HepG2 (cell line): ENCODE results near the gene ZDHHC16. TPM values are rescaled to one million over a fixed set of nuclear protein-coding genes. Genes with fewer than 3 reads are reported as not detected.

ENCODE experiments used
- GABPA ChIP-seq, 2 experiments: IDR thresholded peaks; 2 replicates each; pipeline ENCODE4 v1.6.1; 2011 to 2016; ENCODE audit warnings: low read depth in 2 of 2, low read length in 1 of 2, missing biosample characterization in 1 of 2, missing genetic modification characterization in 1 of 2
- HIVEP1 ChIP-seq: sonication (generic); formaldehyde crosslinking; IDR thresholded peaks from 2 replicates; pipeline ENCODE4 v1.4.0; 2020; ENCODE audit warnings: mild to moderate bottlenecking, missing genetic modification reagents
- MLX ChIP-seq: IDR thresholded peaks from 2 replicates; pipeline ENCODE4 v1.6.1; 2016
- MYC ChIP-seq: sonication (generic); formaldehyde crosslinking; IDR thresholded peaks from 2 replicates; pipeline ENCODE4 v1.9.0; 2021; ENCODE audit warnings: missing genetic modification reagents, borderline replicate concordance
- PCBP2 ChIP-seq: fragments of 200-400 bp; formaldehyde crosslinking; optimal IDR thresholded peaks from 2 replicates; pipeline ENCODE3; 2018; ENCODE audit warnings: low read length, low read depth; ENCODE audit not compliant: poor library complexity, severe bottlenecking
- PRDM15 ChIP-seq: sonication (generic); formaldehyde crosslinking; IDR thresholded peaks from 2 replicates; pipeline ENCODE4 v1.4.0; 2020; ENCODE audit warnings: missing genetic modification reagents
- SRSF1 ChIP-seq: fragments of 200-400 bp; formaldehyde crosslinking; optimal IDR thresholded peaks from 2 replicates; pipeline ENCODE3; 2017; ENCODE audit warnings: mild to moderate bottlenecking, low read depth, low read length, moderate library complexity
- TBX2 ChIP-seq: sonication (generic); formaldehyde crosslinking; IDR thresholded peaks from 2 replicates; pipeline ENCODE4 v1.5.0; 2020; ENCODE audit warnings: missing genetic modification reagents, mild to moderate bottlenecking, borderline replicate concordance
- THRA ChIP-seq: sonication (generic); formaldehyde crosslinking; IDR thresholded peaks from 2 replicates; pipeline ENCODE4 v1.4.0; 2020; ENCODE audit warnings: missing genetic modification reagents, borderline replicate concordance
- ZBTB10 ChIP-seq: sonication (generic); formaldehyde crosslinking; IDR thresholded peaks from 2 replicates; pipeline ENCODE4 v1.4.0; 2020; ENCODE audit warnings: missing genetic modification reagents, borderline replicate concordance
- ZMYM3 ChIP-seq: sonication (generic); formaldehyde crosslinking; IDR thresholded peaks from 2 replicates; pipeline ENCODE4 v1.5.1; 2020; ENCODE audit warnings: mild to moderate bottlenecking, missing genetic modification reagents
- ZNF501 ChIP-seq: sonication (generic); formaldehyde crosslinking; IDR thresholded peaks from 2 replicates; pipeline ENCODE4 v1.5.1; 2020; ENCODE audit warnings: mild to moderate bottlenecking, moderate library complexity, missing genetic modification reagents
- ZNF563 ChIP-seq: sonication (generic); formaldehyde crosslinking; IDR thresholded peaks from 2 replicates; pipeline ENCODE4 v1.8.0; 2022; ENCODE audit warnings: mild to moderate bottlenecking, moderate library complexity, missing genetic modification reagents
- ZNF746 ChIP-seq: sonication (generic); formaldehyde crosslinking; IDR thresholded peaks from 2 replicates; pipeline ENCODE4 v1.8.0; 2022; ENCODE audit warnings: mild to moderate bottlenecking, missing genetic modification reagents
- ZNF772 ChIP-seq: sonication (generic); formaldehyde crosslinking; IDR thresholded peaks from 2 replicates; pipeline ENCODE4 v1.5.0; 2020; ENCODE audit warnings: mild to moderate bottlenecking, missing genetic modification reagents
- ZNF790 ChIP-seq: sonication (generic); formaldehyde crosslinking; IDR thresholded peaks from 2 replicates; pipeline ENCODE4 v1.8.0; 2022; ENCODE audit warnings: missing genetic modification reagents, mild to moderate bottlenecking, borderline replicate concordance
- ZZZ3 ChIP-seq: sonication (generic); formaldehyde crosslinking; IDR thresholded peaks from 2 replicates; pipeline ENCODE4 v1.4.0; 2020; ENCODE audit warnings: missing genetic modification reagents, mild to moderate bottlenecking, borderline replicate concordance
- polyA plus RNA-seq, 8 experiments: library from polyadenylated mRNA; depleted of rRNA in 3 of 8; stranded (reverse) in 7 of 8; unstranded in 1 of 8; fragments of >200 nt; fragmentation: Illumina TruSeq in 4 of 8; extraction: Trizol in 4 of 8; gene quantifications; 2 replicates each; pipeline versions ENCODE4 v1.2.1 to v1.2.3, GENCODE V29; 2011 to 2016; ENCODE audit warnings: low read depth in 4 of 8, missing spikeins in 1 of 8, mixed read lengths in 1 of 8; ENCODE audit not compliant: insufficient read depth in 1 of 8
- total RNA-seq, 5 experiments: library from RNA; depleted of rRNA; stranded (reverse); fragments of >200 nt; fragmentation: Illumina TruSeq; extraction: Trizol; gene quantifications; 2 replicates each; pipeline ENCODE4 v1.2.3, GENCODE V29; 2016; ENCODE audit warnings: low read depth in 1 of 5

ZDHHC16 gene
- total and polyA plus RNA-seq, 2 of the 13 experiments (the other 11 are each of a cell fraction or from before 2014, with no cell fraction given) = 40.8 to 41.8 TPM

- TF ChIP-seq SRSF1 (no peak), THRA (no peak), ZNF772 (CRISPR knock-in tag) (peak; percentile 20; the same call in 1 of the 2 replicates), ZMYM3 (CRISPR knock-in tag) (peak; percentile 94), MLX (CRISPR knock-in tag) (peak; percentile 33; the same call in 1 of the 2 replicates), HIVEP1 (CRISPR knock-in tag) (no peak), GABPA (IDR thresholded peaks at IDR 0.05; ENCODE audit: low read depth, low read length) (no peak), GABPA (CRISPR knock-in tag; IDR thresholded peaks at IDR 0.05; ENCODE audit: low read depth) (0 out of 2 replicates have a peak, but pooled peaks have one; percentile 16), MYC (peak; percentile 20; the same call in 1 of the 2 replicates), PCBP2 (no peak), ZNF746 (CRISPR knock-in tag) (peak; percentile 60; the same call in 1 of the 2 replicates), TBX2 (CRISPR knock-in tag) (peak; percentile 61; the same call in 1 of the 2 replicates), ZZZ3 (CRISPR knock-in tag) (no peak), ZNF790 (CRISPR knock-in tag) (no peak), ZNF501 (CRISPR knock-in tag) (peak; percentile 62; the same call in 1 of the 2 replicates), PRDM15 (peak; percentile 89), ZNF563 (CRISPR knock-in tag) (0 out of 2 replicates have a peak, but pooled peaks have one; percentile 44), ZBTB10 (CRISPR knock-in tag) (no peak)
Observed at GRCh38 chr10:97408496-97408992, 37.4 kb upstream of the ZDHHC16 start (continued).
